B cell (primary cell): ENCODE results near the gene MDH2.
"Not testable (repeated sequence)": the region's sequence is repeated elsewhere in the genome, so short reads cannot be mapped to it uniquely, and the experiment has no call there.

Source experiments
- EZH2 ChIP-seq: IDR thresholded peaks from 2 replicates; pipeline ENCODE4 v1.6.1; 2012; ENCODE audit warnings: borderline replicate concordance, low read depth, mild to moderate bottlenecking, moderate library complexity, low read length; ENCODE audit not compliant: insufficient read depth, poor library complexity, severe bottlenecking
- TF ChIP-seq, protein P1 (sequence below): fragments of 200-600 bp; IDR thresholded peaks from one replicate; pipeline ENCODE4 v1.8.0; 2022; ENCODE audit warnings: antibody characterized with exemption, mild to moderate bottlenecking

- TF ChIP-seq, protein P1, sequence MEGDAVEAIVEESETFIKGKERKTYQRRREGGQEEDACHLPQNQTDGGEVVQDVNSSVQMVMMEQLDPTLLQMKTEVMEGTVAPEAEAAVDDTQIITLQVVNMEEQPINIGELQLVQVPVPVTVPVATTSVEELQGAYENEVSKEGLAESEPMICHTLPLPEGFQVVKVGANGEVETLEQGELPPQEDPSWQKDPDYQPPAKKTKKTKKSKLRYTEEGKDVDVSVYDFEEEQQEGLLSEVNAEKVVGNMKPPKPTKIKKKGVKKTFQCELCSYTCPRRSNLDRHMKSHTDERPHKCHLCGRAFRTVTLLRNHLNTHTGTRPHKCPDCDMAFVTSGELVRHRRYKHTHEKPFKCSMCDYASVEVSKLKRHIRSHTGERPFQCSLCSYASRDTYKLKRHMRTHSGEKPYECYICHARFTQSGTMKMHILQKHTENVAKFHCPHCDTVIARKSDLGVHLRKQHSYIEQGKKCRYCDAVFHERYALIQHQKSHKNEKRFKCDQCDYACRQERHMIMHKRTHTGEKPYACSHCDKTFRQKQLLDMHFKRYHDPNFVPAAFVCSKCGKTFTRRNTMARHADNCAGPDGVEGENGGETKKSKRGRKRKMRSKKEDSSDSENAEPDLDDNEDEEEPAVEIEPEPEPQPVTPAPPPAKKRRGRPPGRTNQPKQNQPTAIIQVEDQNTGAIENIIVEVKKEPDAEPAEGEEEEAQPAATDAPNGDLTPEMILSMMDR, result not testable (repeated sequence)
- TF ChIP-seq EZH2, result not testable (repeated sequence)
These were observed 29.4 kb upstream of the MDH2 start for GRCh38 chr7:76018520-76018919.
